GM19395 (cell line): ENCODE results near the gene SMAD7.

Source experiments
- ATAC-seq: cut with Tn5 transposase; IDR thresholded peaks from one replicate; pipeline ENCODE4 v1.9.1; 2021; ENCODE audit warnings: mild to moderate bottlenecking, moderate library complexity; ENCODE audit not compliant: unreplicated experiment

Gene SMAD7

DNA sequence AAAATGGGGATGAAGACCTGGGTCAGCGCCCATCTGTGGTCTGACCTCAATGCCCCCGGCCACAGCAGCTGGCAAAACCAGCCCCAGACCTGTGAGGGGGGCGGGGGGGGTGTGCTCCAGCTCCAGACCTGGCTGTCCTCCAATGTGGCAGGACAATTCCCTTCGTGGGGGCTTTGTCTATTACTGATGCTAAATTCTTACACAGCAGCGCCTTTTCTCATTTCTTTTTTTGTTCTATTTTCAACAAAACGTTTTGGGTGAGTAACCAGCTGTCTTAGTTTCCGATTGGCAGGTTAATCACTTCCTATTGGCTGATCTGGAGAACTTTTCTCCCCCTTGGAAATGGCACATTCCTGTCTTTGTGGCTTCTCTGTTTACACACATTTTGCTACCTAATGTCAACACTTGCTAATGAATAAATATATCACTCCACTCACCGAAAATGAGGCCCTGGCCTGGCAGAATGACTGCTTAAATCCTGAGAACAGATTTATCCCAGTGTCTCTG lies 4.4 kb downstream of the SMAD7 start:
- no peak for ATAC-seq

DNA sequence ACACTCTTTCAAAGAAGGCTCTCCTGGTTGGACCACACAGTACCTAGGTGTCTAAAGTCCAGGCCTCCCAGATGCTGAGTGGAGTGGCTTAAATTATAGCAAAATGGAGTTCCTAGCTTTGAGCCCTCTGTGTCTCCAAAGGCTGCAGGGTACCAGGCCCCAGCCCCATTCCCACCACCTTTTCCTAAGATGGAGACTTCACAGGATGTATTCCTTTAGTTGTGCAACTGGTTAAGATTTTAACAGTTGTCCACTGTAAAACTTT lies 4.9 kb downstream of the SMAD7 start:
- no peak for ATAC-seq

GRCh38 chr18:48944634-48945033 lies 6.1 kb downstream of the SMAD7 start:
- no peak for ATAC-seq

- no peak for ATAC-seq
Observed at GRCh38 chr18:48943736-48944527, 6.8 kb downstream of the SMAD7 start.

GRCh38 chr18:48943333-48943732 lies 7.4 kb downstream of the SMAD7 start:
- ATAC-seq, result no peak

GRCh38 chr18:48942554-48943261 lies 8.1 kb downstream of the SMAD7 start:
- ATAC-seq, result no peak

DNA sequence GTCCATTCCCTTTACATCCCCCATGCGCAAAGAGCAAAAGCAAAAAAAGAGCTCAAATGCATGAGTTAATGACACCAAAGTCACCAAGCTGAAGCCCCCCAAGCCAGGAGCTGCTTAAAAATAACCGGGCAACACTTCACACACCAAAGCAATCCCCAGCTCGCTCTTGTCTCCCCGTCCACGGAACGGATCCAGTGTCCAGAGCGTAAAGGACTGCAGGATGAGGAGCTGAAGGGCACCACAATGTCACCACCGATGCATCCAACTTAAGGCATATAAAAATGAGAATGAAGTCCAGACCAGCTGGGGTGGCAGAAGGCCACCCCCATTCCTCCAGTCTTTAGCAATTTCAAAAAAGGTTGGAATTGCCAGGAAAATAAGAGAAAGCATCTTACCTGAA lies 8.7 kb downstream of the SMAD7 start:
- no peak for ATAC-seq

DNA sequence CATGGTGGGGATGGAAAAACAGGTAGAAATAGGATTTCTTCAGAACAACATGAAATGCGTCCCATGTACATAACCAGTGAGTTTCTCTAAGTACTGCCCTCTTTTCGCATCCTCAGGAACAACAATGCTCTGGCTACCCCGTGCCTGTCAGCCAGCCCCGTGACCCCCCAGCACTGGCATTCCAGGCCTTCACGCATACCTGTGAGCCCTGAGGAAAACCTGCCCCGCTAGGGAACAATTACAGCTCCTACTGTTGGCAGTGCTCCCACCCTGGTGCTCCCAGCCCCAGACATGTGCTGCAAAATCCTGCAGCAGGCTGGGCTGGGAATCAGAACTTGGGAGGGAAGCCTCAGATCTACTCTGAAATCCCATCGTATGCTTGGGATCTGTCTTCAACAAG lies 9.1 kb downstream of the SMAD7 start:
- no peak for ATAC-seq

DNA sequence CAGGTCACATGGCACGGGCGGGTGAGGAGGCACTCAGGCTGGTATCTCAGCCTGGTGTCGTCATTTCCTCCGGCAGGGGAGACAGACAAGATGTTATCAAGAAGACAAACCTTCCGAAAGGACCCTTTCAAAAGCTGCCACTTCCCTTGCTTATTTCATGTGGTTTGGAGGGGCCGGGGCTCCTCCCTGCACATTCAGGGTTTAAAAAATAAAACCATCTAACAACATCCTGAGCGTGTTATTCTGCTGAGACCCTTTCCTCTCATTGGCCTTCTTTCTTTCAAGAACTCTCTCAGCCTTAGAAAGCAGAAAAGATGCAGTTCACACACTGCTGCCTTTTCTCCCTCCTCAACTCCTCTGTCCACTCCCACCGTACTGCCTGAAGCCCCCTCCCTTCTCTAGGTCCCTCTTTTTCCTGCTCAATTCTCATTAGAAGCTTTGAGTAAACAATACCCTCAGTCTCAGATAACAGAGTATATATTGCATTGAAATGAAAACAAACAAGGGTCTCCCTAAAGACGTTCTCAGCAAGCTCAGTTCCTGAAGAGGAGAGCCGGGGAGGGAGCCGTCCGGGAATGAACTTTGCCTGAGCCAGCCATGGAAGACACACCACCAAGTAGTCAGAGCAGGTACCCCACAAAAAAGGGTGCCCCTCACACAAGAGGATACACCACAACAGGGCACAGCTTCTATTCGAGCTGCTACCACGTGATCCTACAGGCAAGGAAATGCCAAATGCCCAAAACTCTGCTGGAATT lies 9.7 kb downstream of the SMAD7 start:
- ATAC-seq, result peak; percentile 52

- ATAC-seq, result no peak
Observed at GRCh38 chr18:48939205-48940097, 11.3 kb downstream of the SMAD7 start.

- ATAC-seq, result no peak
Observed at GRCh38 chr18:48938827-48939204, 11.9 kb downstream of the SMAD7 start.

- ATAC-seq, result no peak
Observed at GRCh38 chr18:48937869-48938750, 12.7 kb downstream of the SMAD7 start.

DNA sequence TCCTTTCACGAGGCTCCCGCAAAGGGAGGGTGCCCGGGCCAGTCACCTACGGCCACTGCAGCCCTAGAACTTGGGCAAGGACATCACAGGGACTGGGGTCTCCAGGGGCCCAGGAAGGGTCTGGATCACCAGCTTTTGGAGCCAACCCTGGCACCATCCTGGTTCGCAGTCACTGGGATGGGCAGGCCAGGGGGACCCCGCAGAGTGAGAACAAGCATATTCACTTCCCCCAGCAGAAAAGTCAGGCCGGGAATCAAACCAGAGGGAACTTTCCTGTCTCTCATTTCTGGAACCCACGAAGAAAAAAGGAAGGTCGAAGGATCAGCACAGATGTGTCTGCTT lies 15.4 kb downstream of the SMAD7 start:
- ATAC-seq, result no peak

DNA sequence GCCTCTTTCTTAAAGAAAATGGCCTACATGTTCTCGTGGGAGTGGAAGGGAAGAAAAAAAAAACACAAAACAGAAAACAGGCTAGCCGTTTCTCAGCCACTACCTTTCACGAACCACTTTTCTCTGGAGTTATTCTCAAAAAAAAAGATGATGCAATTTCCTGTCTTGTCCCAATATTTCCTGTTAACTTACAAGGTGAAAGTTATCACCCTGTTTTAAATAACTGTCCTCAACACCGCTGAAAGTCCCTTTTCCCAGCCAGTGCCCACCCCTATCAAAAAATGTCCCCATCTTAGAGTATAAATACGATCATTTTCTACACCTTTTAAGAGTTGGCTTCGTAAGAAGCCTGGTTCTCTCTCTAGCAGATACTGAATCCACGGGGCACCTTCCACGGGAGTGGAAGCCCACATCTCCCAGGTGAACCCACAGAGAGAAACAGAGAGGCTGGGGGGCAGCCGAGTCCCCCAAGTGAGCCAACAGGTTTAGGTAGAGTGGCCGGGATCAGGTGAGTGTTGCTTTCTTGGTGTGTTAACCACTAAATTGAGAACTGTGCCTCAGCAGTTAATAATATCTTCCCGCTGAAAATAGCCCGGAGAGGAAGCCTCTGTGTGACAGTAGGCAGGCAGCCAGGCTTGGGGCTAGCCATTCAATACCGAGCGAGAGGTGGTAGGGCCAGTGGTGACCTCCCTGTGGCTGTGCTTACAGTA lies 15.9 kb downstream of the SMAD7 start:
- peak; percentile 46 for ATAC-seq

DNA sequence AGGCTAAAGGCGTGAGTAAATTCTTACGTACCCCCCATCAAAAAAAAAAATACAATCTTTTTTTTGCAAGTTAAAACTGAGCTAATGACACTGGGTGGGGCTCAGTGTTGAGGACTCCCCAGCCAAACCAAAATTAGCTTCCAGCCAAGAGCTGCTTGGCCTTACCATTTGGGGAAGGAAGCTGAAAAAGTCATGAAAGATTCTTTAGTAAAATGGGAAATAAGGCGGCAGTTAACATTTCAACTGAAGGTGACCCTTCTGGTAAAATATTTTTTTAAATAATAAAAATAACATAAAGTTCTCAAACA lies 16.4 kb downstream of the SMAD7 start:
- no peak for ATAC-seq

GRCh38 chr18:48933578-48934414 lies 17.0 kb downstream of the SMAD7 start:
- no peak for ATAC-seq

DNA sequence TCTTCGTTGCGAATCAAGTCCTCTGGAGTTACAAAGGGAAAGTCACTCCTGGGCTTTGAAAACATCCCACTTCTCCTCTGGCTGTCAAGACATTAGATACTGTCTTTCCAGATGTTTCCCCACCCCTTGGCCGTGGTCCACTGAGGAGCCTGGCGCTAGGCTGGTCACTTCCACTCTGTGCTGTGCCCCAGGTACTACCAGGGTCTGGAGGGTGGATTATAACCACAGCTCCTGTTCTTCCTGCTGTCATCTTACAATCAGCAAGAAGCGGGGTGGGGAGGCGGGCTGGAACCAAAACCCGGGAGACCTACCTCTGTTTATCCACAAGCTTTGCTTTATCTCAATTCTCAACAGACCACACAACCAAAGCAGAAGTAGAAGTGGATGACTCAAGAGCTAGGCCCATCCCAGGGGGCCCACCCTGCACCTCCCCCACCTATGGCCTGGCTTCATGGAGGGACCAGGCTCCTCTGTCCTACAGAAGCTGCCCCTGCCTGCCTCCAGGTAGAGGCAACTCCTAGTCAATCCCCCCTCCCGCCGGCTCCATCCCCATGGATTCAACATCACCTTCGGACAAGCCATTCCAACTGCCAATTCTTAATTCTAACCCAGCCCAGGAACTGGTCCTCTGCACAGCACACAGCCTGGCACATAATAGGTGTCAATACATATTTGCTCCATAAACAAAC lies 17.8 kb downstream of the SMAD7 start:
- ATAC-seq, result no peak

GRCh38 chr18:48932462-48932818 lies 18.3 kb downstream of the SMAD7 start:
- ATAC-seq, result no peak
